HepG2 (cell line): ENCODE data around the gene SLC26A4. TPM values are rescaled to one million over a fixed set of nuclear protein-coding genes. Genes with fewer than 3 reads are reported as not detected.

Experiments used
- ATF3 ChIP-seq: sonication (generic); formaldehyde crosslinking; IDR thresholded peaks from 2 replicates; pipeline ENCODE4 v1.4.0; 2020; ENCODE audit warnings: missing genetic modification reagents
- ETV6 ChIP-seq: sonication (generic); formaldehyde crosslinking; conservative IDR thresholded peaks from 2 replicates; pipeline ENCODE4 v1.4.0; 2020; ENCODE audit warnings: missing genetic modification reagents
- GABPA ChIP-seq, 2 experiments: IDR thresholded peaks; 2 replicates each; pipeline ENCODE4 v1.6.1; 2011 to 2016; ENCODE audit warnings: low read depth in 2 of 2, low read length in 1 of 2, missing biosample characterization in 1 of 2, missing genetic modification characterization in 1 of 2
- GZF1 ChIP-seq: sonication (generic); formaldehyde crosslinking; IDR thresholded peaks from 2 replicates; pipeline ENCODE4 v1.5.1; 2020; ENCODE audit warnings: mild to moderate bottlenecking, missing genetic modification reagents
- HNF1A ChIP-seq, 2 experiments: sonication (generic) in 1 of 2; formaldehyde crosslinking in 1 of 2; IDR thresholded peaks; 2 replicates each; pipeline versions ENCODE4 v1.4.0 to v1.6.1; 2016 to 2020; ENCODE audit warnings: borderline replicate concordance in 1 of 2, low read depth in 1 of 2, mild to moderate bottlenecking in 1 of 2, missing genetic modification reagents in 1 of 2
- IKZF4 ChIP-seq: sonication (generic); formaldehyde crosslinking; IDR thresholded peaks from 2 replicates; pipeline ENCODE4 v1.5.1; 2020; ENCODE audit warnings: borderline replicate concordance, mild to moderate bottlenecking, low read depth, missing genetic modification reagents; ENCODE audit errors: not compliant biosample characterization
- MTF2 ChIP-seq: sonication (generic); formaldehyde crosslinking; IDR thresholded peaks from 2 replicates; pipeline ENCODE4 v1.5.0; 2020; ENCODE audit warnings: missing genetic modification reagents, borderline replicate concordance
- NR2F6 ChIP-seq, 2 experiments: IDR thresholded peaks; 2 replicates each; pipeline ENCODE4 v1.6.1; 2016; ENCODE audit warnings: antibody characterized with exemption in 1 of 2, mild to moderate bottlenecking in 1 of 2
- PTBP1 ChIP-seq: fragments of 200-400 bp; formaldehyde crosslinking; IDR thresholded peaks from 2 replicates; pipeline ENCODE4 v1.6.1; 2018; ENCODE audit warnings: low read length, low read depth; ENCODE audit not compliant: poor library complexity, severe bottlenecking
- SMAD3 ChIP-seq: sonication (generic); formaldehyde crosslinking; IDR thresholded peaks from 2 replicates; pipeline ENCODE4 v1.4.0; 2020; ENCODE audit warnings: missing genetic modification reagents
- ZNF160 ChIP-seq: sonication (generic); formaldehyde crosslinking; IDR thresholded peaks from 2 replicates; pipeline ENCODE4 v1.8.0; 2022; ENCODE audit warnings: mild to moderate bottlenecking, inconsistent platforms, missing genetic modification reagents
- ZNF430 ChIP-seq: sonication (generic); formaldehyde crosslinking; IDR thresholded peaks from 2 replicates; pipeline ENCODE4 v1.9.0; 2021; ENCODE audit warnings: mild to moderate bottlenecking, missing genetic modification reagents
- ZNF432 ChIP-seq: sonication (generic); formaldehyde crosslinking; IDR thresholded peaks from 2 replicates; pipeline ENCODE4 v1.5.0; 2020; ENCODE audit warnings: missing genetic modification reagents, mild to moderate bottlenecking, borderline replicate concordance
- ZNF557 ChIP-seq: sonication (generic); formaldehyde crosslinking; IDR thresholded peaks from 2 replicates; pipeline ENCODE4 v1.4.0; 2020; ENCODE audit warnings: missing genetic modification reagents
- polyA plus RNA-seq, 8 experiments: library from polyadenylated mRNA; depleted of rRNA in 3 of 8; stranded (reverse) in 7 of 8; unstranded in 1 of 8; fragments of >200 nt; fragmentation: Illumina TruSeq in 4 of 8; extraction: Trizol in 4 of 8; gene quantifications; 2 replicates each; pipeline versions ENCODE4 v1.2.1 to v1.2.3, GENCODE V29; 2011 to 2016; ENCODE audit warnings: low read depth in 4 of 8, missing spikeins in 1 of 8, mixed read lengths in 1 of 8; ENCODE audit not compliant: insufficient read depth in 1 of 8
- total RNA-seq, 5 experiments: library from RNA; depleted of rRNA; stranded (reverse); fragments of >200 nt; fragmentation: Illumina TruSeq; extraction: Trizol; gene quantifications; 2 replicates each; pipeline ENCODE4 v1.2.3, GENCODE V29; 2016; ENCODE audit warnings: low read depth in 1 of 5
- TF ChIP-seq, protein P1 (sequence below): sonication (generic); formaldehyde crosslinking; IDR thresholded peaks from 2 replicates; pipeline ENCODE4 v1.4.0; 2020; ENCODE audit warnings: mild to moderate bottlenecking, missing genetic modification reagents
- TF ChIP-seq, protein P2 (sequence below): sonication (generic); formaldehyde crosslinking; IDR thresholded peaks from 2 replicates; pipeline ENCODE4 v1.5.0; 2020; ENCODE audit warnings: missing genetic modification reagents
- TF ChIP-seq, protein P3 (sequence below): sonication (generic); formaldehyde crosslinking; IDR thresholded peaks from 2 replicates; pipeline ENCODE4 v1.8.0; 2022; ENCODE audit warnings: mild to moderate bottlenecking, missing genetic modification reagents, moderate library complexity

Gene SLC26A4
- total and polyA plus RNA-seq, 2 of the 13 experiments (the other 11 are each of a cell fraction or from before 2014, with no cell fraction given) = 0.08 to 0.11 TPM

DNA sequence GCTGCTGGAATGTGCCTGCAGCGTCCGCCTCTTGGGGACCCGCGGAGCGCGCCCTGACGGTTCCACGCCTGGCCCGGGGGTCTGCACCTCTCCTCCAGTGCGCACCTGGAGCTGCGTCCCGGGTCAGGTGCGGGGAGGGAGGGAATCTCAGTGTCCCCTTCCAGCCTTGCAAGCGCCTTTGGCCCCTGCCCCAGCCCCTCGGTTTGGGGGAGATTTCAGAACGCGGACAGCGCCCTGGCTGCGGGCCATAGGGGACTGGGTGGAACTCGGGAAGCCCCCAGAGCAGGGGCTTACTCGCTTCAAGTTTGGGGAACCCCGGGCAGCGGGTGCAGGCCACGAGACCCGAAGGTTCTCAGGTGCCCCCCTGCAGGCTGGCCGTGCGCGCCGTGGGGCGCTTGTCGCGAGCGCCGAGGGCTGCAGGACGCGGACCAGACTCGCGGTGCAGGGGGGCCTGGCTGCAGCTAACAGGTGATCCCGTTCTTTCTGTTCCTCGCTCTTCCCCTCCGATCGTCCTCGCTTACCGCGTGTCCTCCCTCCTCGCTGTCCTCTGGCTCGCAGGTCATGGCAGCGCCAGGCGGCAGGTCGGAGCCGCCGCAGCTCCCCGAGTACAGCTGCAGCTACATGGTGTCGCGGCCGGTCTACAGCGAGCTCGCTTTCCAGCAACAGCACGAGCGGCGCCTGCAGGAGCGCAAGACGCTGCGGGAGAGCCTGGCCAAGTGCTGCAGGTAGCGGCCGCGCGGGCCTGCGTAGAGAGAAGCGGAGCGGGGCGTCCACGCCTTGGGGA lies 645 bp downstream of the SLC26A4 start (continued):
- TF ChIP-seq, protein P1, sequence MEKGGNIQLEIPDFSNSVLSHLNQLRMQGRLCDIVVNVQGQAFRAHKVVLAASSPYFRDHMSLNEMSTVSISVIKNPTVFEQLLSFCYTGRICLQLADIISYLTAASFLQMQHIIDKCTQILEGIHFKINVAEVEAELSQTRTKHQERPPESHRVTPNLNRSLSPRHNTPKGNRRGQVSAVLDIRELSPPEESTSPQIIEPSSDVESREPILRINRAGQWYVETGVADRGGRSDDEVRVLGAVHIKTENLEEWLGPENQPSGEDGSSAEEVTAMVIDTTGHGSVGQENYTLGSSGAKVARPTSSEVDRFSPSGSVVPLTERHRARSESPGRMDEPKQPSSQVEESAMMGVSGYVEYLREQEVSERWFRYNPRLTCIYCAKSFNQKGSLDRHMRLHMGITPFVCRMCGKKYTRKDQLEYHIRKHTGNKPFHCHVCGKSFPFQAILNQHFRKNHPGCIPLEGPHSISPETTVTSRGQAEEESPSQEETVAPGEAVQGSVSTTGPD (CRISPR knock-in tag) = no peak
- TF ChIP-seq ETV6 = no peak
- TF ChIP-seq, protein P2, sequence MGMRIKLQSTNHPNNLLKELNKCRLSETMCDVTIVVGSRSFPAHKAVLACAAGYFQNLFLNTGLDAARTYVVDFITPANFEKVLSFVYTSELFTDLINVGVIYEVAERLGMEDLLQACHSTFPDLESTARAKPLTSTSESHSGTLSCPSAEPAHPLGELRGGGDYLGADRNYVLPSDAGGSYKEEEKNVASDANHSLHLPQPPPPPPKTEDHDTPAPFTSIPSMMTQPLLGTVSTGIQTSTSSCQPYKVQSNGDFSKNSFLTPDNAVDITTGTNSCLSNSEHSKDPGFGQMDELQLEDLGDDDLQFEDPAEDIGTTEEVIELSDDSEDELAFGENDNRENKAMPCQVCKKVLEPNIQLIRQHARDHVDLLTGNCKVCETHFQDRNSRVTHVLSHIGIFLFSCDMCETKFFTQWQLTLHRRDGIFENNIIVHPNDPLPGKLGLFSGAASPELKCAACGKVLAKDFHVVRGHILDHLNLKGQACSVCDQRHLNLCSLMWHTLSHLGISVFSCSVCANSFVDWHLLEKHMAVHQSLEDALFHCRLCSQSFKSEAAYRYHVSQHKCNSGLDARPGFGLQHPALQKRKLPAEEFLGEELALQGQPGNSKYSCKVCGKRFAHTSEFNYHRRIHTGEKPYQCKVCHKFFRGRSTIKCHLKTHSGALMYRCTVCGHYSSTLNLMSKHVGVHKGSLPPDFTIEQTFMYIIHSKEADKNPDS (CRISPR knock-in tag) = no peak
- TF ChIP-seq ZNF557 (CRISPR knock-in tag) = no peak
- TF ChIP-seq, protein P3, sequence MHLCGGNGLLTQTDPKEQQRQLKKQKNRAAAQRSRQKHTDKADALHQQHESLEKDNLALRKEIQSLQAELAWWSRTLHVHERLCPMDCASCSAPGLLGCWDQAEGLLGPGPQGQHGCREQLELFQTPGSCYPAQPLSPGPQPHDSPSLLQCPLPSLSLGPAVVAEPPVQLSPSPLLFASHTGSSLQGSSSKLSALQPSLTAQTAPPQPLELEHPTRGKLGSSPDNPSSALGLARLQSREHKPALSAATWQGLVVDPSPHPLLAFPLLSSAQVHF (CRISPR knock-in tag) = no peak
- TF ChIP-seq GZF1 (CRISPR knock-in tag) = no peak
- TF ChIP-seq PTBP1 = no peak
- no peak for TF ChIP-seq ATF3
- no peak for TF ChIP-seq HNF1A (IDR thresholded peaks at IDR 0.05; ENCODE audit: low read depth)
- TF ChIP-seq HNF1A (CRISPR knock-in tag; IDR thresholded peaks at IDR 0.05; ENCODE audit: borderline replicate concordance) = no peak
- TF ChIP-seq GABPA (IDR thresholded peaks at IDR 0.05; ENCODE audit: low read depth, low read length) = no peak
- TF ChIP-seq GABPA (CRISPR knock-in tag; IDR thresholded peaks at IDR 0.05; ENCODE audit: low read depth) = no peak
- no peak for TF ChIP-seq ZNF430
- no peak for TF ChIP-seq ZNF160 (CRISPR knock-in tag)
- TF ChIP-seq ZNF432 (CRISPR knock-in tag) = no peak
- TF ChIP-seq MTF2 (CRISPR knock-in tag) = peak; percentile 98
- no peak for TF ChIP-seq SMAD3 (CRISPR knock-in tag)
- TF ChIP-seq NR2F6 (IDR thresholded peaks at IDR 0.05) = no peak
- no peak for TF ChIP-seq NR2F6 (CRISPR knock-in tag; IDR thresholded peaks at IDR 0.05)
- TF ChIP-seq IKZF4 = no peak
